ENCODE data around the gene C22orf23. TPM values are rescaled to one million over a fixed set of nuclear protein-coding genes. Genes with fewer than 3 reads are reported as not detected.
A peak's percentile ranks its signal among the peaks of the same experiment; 100 is the strongest.

The C22orf23 gene
- total RNA-seq, 1 donor = 0.72 TPM

GRCh38 chr22:37912171-37912570, 41.2 kb downstream of the C22orf23 start:
- Histone ChIP-seq H3K27me3 (ENCODE audit: insufficient read depth, low read length) (no peaks in the 10 kb centered on the region), H3K27ac (ENCODE audit: low read depth, low read length) (no peak overlapping the region), H3K4me1 (ENCODE audit: insufficient read depth, low read length) (peaks cover 13% of the 10 kb centered on the region), H3K4me3 (ENCODE audit: insufficient read depth, low read length) (no peak overlapping the region), H3K79me2 (ENCODE audit: insufficient read depth, low read length) (peaks cover 50% of the 10 kb centered on the region), H4K20me1 (ENCODE audit: insufficient read depth, low read length) (peaks cover 26% of the 10 kb centered on the region), H3K9me3 (ENCODE audit: low read depth, low read length) (no peaks in the 10 kb centered on the region), H3K4me2 (ENCODE audit: insufficient read depth, low read length) (no peak overlapping the region), H2AFZ (ENCODE audit: low read length) (no peak overlapping the region), H3K36me3 (ENCODE audit: insufficient read depth, low read length) (peaks cover 26% of the 10 kb centered on the region)
- TF ChIP-seq CTCF (IDR thresholded peaks at IDR 0.05; ENCODE audit: extremely low read depth, low read depth, low read length) = no peak
- peak; percentile 39 for DNase-seq (ENCODE audit: insufficient read length, low spot score, missing footprints)

DNA sequence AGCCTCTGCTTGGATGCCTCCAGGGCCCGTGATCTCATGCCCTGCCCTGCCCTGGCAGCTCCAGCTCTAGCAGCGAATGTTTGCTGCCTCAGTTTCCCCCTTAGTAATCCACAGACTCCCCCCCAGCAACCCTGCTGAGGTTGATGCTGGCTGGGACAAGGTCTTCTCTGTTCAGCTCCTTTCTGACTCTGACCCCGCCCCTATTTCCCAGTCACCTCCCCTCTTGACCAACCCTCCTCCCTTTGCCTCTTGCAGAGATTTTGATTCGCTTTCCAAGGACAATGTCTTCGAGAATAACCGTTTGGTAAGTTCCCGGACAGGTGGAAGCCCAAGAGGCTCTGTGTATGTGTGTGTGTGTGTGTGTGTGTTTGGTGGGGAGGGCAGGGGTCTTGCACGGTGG, 41.7 kb downstream of the C22orf23 start:
- Histone ChIP-seq H3K4me1 (ENCODE audit: insufficient read depth, low read length) (peaks cover 17% of the 10 kb centered on the region), H3K27ac (ENCODE audit: low read depth, low read length) (no peak overlapping the region), H3K79me2 (ENCODE audit: insufficient read depth, low read length) (peaks cover 55% of the 10 kb centered on the region), H3K27me3 (ENCODE audit: insufficient read depth, low read length) (no peaks in the 10 kb centered on the region), H3K9me3 (ENCODE audit: low read depth, low read length) (no peaks in the 10 kb centered on the region), H3K4me3 (ENCODE audit: insufficient read depth, low read length) (no peak overlapping the region), H3K36me3 (ENCODE audit: insufficient read depth, low read length) (peaks cover 23% of the 10 kb centered on the region), H2AFZ (ENCODE audit: low read length) (no peak overlapping the region), H4K20me1 (ENCODE audit: insufficient read depth, low read length) (peaks cover 24% of the 10 kb centered on the region), H3K4me2 (ENCODE audit: insufficient read depth, low read length) (no peak overlapping the region)
- no peak for TF ChIP-seq CTCF (IDR thresholded peaks at IDR 0.05; ENCODE audit: extremely low read depth, low read depth, low read length)
- peak; percentile 57 for DNase-seq (ENCODE audit: insufficient read length, low spot score, missing footprints)

- Histone ChIP-seq H2AFZ (ENCODE audit: low read length) (no peak overlapping the region), H3K79me2 (ENCODE audit: insufficient read depth, low read length) (peaks cover 60% of the 10 kb centered on the region), H3K27me3 (ENCODE audit: insufficient read depth, low read length) (no peaks in the 10 kb centered on the region), H3K36me3 (ENCODE audit: insufficient read depth, low read length) (peaks cover 17% of the 10 kb centered on the region), H3K4me3 (ENCODE audit: insufficient read depth, low read length) (no peak overlapping the region), H3K27ac (ENCODE audit: low read depth, low read length) (no peak overlapping the region), H3K9me3 (ENCODE audit: low read depth, low read length) (no peaks in the 10 kb centered on the region), H3K4me2 (ENCODE audit: insufficient read depth, low read length) (no peak overlapping the region), H4K20me1 (ENCODE audit: insufficient read depth, low read length) (peaks cover 20% of the 10 kb centered on the region), H3K4me1 (ENCODE audit: insufficient read depth, low read length) (peaks cover 18% of the 10 kb centered on the region)
- peak; percentile 47 for DNase-seq (ENCODE audit: insufficient read length, low spot score, missing footprints)
- TF ChIP-seq CTCF (IDR thresholded peaks at IDR 0.05; ENCODE audit: extremely low read depth, low read depth, low read length) = no peak
Observed at GRCh38 chr22:37910890-37911672, 42.3 kb downstream of the C22orf23 start.

GRCh38 chr22:37909766-37910165, 43.6 kb downstream of the C22orf23 start:
- Histone ChIP-seq H3K27me3 (ENCODE audit: insufficient read depth, low read length) (no peaks in the 10 kb centered on the region), H3K36me3 (ENCODE audit: insufficient read depth, low read length) (peaks cover 9% of the 10 kb centered on the region), H4K20me1 (ENCODE audit: insufficient read depth, low read length) (peaks cover 20% of the 10 kb centered on the region), H3K27ac (ENCODE audit: low read depth, low read length) (no peak overlapping the region), H3K4me3 (ENCODE audit: insufficient read depth, low read length) (no peak overlapping the region), H3K4me2 (ENCODE audit: insufficient read depth, low read length) (no peak overlapping the region), H2AFZ (ENCODE audit: low read length) (no peak overlapping the region), H3K9me3 (ENCODE audit: low read depth, low read length) (no peaks in the 10 kb centered on the region), H3K79me2 (ENCODE audit: insufficient read depth, low read length) (peaks cover 60% of the 10 kb centered on the region), H3K4me1 (ENCODE audit: insufficient read depth, low read length) (peaks cover 28% of the 10 kb centered on the region)
- TF ChIP-seq CTCF (IDR thresholded peaks at IDR 0.05; ENCODE audit: extremely low read depth, low read depth, low read length) = no peak
- peak; percentile 50 for DNase-seq (ENCODE audit: insufficient read length, low spot score, missing footprints)

Data from osteoblast (primary cell).